K562 (cell line): ENCODE results near the gene NR1D1. TPM values are rescaled to one million over a fixed set of nuclear protein-coding genes. Genes with fewer than 3 reads are reported as not detected.

Source experiments
- E2F6 ChIP-seq, 2 experiments: IDR thresholded peaks; 2 replicates each; pipeline ENCODE4 v1.6.1; 2011; ENCODE audit warnings: borderline replicate concordance in 1 of 2, control low read depth in 1 of 2, low read depth in 1 of 2, low read length in 1 of 2, mild to moderate bottlenecking in 1 of 2, mixed read lengths in 1 of 2, moderate library complexity in 1 of 2; ENCODE audit not compliant: insufficient read depth in 1 of 2, insufficient read length in 1 of 2, poor library complexity in 1 of 2, severe bottlenecking in 1 of 2; ENCODE audit errors: extremely low read depth in 1 of 2
- FIP1L1 ChIP-seq: fragments of 200-400 bp; formaldehyde crosslinking; IDR thresholded peaks from 2 replicates; pipeline ENCODE4 v1.6.1; 2018; ENCODE audit warnings: mild to moderate bottlenecking, low read depth, low read length; ENCODE audit not compliant: poor library complexity, severe bottlenecking
- SAP30 ChIP-seq: fragments of 200-600 bp; sonication (generic); IDR thresholded peaks from 2 replicates; pipeline ENCODE4 v1.6.1; 2012; ENCODE audit warnings: borderline replicate concordance, low read depth, mild to moderate bottlenecking, moderate library complexity, low read length, control low read depth, inconsistent platforms; ENCODE audit not compliant: insufficient read depth, poor library complexity, severe bottlenecking
- polyA plus RNA-seq, 8 experiments: library from polyadenylated mRNA; depleted of rRNA in 4 of 8; stranded (reverse) in 5 of 8; unstranded in 3 of 8; fragments of >200 nt; fragmentation: Nextera tagmentation in 2 of 8; fragmentation: Illumina TruSeq in 1 of 8; extraction: Ambion mirVana in 2 of 8; extraction: Trizol in 1 of 8; gene quantifications; 2 replicates each; pipeline versions ENCODE4 v1.2.1 to v1.2.3, GENCODE V29; 2011 to 2014; ENCODE audit warnings: inconsistent platforms in 1 of 8, missing spikeins in 1 of 8
- total RNA-seq, 7 experiments: library from RNA; depleted of rRNA in 6 of 7; stranded (reverse); fragments of >200 nt in 6 of 7; fragmentation: Illumina TruSeq in 2 of 7; extraction: Trizol in 2 of 7; gene quantifications; 2 replicates each; pipeline versions ENCODE4 v1.2.1 to v1.2.3, GENCODE V29; 2011 to 2021; ENCODE audit warnings: low replicate concordance in 1 of 7
- TF ChIP-seq, protein P1 (sequence below): fragments of 450-650 bp; IDR thresholded peaks from 2 replicates; pipeline ENCODE4 v1.6.1; 2014; ENCODE audit warnings: low read depth, mild to moderate bottlenecking, moderate library complexity, borderline replicate concordance

The NR1D1 gene
- total and polyA plus RNA-seq, 9 of the 15 experiments (the other 6 are each of a cell fraction or from before 2014, with no cell fraction given) = 0.25 to 7.7 (median 0.65) TPM

DNA sequence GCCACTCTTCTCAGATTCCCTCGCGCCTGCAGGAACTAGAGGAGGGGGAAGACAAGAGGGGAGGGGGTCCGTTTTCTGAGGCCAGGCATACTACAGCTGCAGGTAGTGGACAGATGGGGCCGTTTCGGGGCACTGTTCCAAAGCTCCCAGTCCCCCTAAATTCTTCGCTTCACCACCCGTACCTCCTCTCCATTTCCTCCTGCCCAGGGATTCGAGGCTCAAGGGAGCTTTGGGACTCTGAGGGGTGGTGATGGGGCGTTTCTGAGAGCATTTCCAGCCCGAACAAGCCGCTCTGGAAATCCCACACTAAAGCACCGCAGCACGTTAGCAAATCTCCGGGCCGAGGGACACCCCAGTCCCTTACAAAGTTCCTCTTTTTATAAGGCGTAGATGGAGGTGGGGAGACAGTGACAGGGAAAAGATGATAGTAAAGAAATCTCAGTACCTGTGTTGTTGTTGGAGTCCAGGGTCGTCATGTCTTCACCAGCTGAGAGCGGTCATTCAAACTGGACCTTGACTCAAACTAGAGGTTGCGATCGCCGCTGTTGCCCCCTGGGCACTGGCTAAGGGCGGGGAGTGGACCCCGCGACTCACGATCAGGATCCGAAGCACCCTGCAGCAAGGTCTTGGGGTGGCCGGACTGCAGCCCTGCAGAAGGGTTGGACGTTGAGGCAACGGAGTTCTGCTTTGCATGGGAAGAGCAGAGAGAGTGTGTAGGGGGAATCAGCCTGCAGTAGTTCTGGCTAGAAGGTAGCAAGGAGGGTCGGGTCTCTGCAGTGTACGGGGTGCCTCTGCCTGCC, 570 bp downstream of the NR1D1 start (continued):
- TF ChIP-seq E2F6 (IDR thresholded peaks at IDR 0.05; ENCODE audit: borderline replicate concordance in 1 of 2, extremely low read depth in 1 of 2, insufficient read depth in 1 of 2, insufficient read length in 1 of 2, low read depth in 1 of 2, low read length in 1 of 2, poor library complexity in 1 of 2, severe bottlenecking in 1 of 2) = peak in 1 of 2 experiments; percentile 63
- TF ChIP-seq SAP30 = peak; percentile 20
- TF ChIP-seq, protein P1, sequence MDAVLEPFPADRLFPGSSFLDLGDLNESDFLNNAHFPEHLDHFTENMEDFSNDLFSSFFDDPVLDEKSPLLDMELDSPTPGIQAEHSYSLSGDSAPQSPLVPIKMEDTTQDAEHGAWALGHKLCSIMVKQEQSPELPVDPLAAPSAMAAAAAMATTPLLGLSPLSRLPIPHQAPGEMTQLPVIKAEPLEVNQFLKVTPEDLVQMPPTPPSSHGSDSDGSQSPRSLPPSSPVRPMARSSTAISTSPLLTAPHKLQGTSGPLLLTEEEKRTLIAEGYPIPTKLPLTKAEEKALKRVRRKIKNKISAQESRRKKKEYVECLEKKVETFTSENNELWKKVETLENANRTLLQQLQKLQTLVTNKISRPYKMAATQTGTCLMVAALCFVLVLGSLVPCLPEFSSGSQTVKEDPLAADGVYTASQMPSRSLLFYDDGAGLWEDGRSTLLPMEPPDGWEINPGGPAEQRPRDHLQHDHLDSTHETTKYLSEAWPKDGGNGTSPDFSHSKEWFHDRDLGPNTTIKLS = 0 out of 2 replicates have a peak, but pooled peaks have one; percentile 20
- no peak for TF ChIP-seq FIP1L1
